RWPE1 (cell line): ENCODE measurements around the gene ALG11.

Experiments
- CTCF ChIA-PET: fragments of 350-600 bp; sonication (Branson Sonifier 250); formaldehyde crosslinking; extraction: SDS; loops from one replicate; lab custom pipeline; 2021; lab: Yijun Ruan, JAX
- POLR2A ChIA-PET: fragments of 400-600 bp; formaldehyde crosslinking; extraction: SDS; loops from one replicate; lab custom pipeline; 2020; ENCODE audit warnings: antibody characterized with exemption; ENCODE audit not compliant: low non-redundant PET; lab: Yijun Ruan, JAX
- DNase-seq: peaks from one replicate; pipeline ENCODE4 v3.0.0; 2012; ENCODE audit warnings: low spot score
- H3K27ac ChIP-seq: fragments of 450-650 bp; 2 replicates; pipeline ENCODE4 v1.5.1; 2017
- CTCF ChIP-seq: fragments of 450-650 bp; conservative IDR thresholded peaks from 2 replicates; pipeline ENCODE4 v1.5.1; 2017; ENCODE audit warnings: low read depth, mild to moderate bottlenecking

ALG11 gene

GRCh38 chr13:52002361-52002760 is 9.8 kb upstream of the ALG11 start:
- no peak for DNase-seq
- H3K27ac ChIP-seq, result no peak overlapping the region
- CTCF ChIA-PET, result interaction anchor here (0.6 to 1.0 kb wide), 3 partner anchors 109 to 125 kb away, joined by 3 to 5 read pairs (median 3); no protein-coding TSS in a partner anchor
- POLR2A ChIA-PET, result no interaction called here
- no peak for TF ChIP-seq CTCF

GRCh38 chr13:52003541-52003940 is 8.7 kb upstream of the ALG11 start:
- H3K27ac ChIP-seq, result no peak overlapping the region
- TF ChIP-seq CTCF, result no peak
- POLR2A ChIA-PET, result interaction anchor here (0.5 kb wide), 1 partner anchor 63 kb away, joined by 4 read pairs; no protein-coding TSS in a partner anchor
- DNase-seq, result no peak
- CTCF ChIA-PET, result interaction anchor here (0.9 kb wide), 1 partner anchor 124 kb away, joined by 3 read pairs; no protein-coding TSS in a partner anchor

- ChIA-PET CTCF (no interaction called here), POLR2A (no interaction called here)
Observed at GRCh38 chr13:52004511-52005170, 7.6 kb upstream of the ALG11 start.

GRCh38 chr13:52005841-52006522 is 6.2 kb upstream of the ALG11 start:
- no peak for TF ChIP-seq CTCF
- H3K27ac ChIP-seq, result no peak overlapping the region
- ChIA-PET CTCF (no interaction called here), POLR2A (no interaction called here)
- no peak for DNase-seq

More at GRCh38 chr13:52004511-52005170, 7.6 kb upstream of the ALG11 start:
- DNase-seq, result no peak
- H3K27ac ChIP-seq, result no peak overlapping the region
- TF ChIP-seq CTCF, result no peak

GRCh38 chr13:52006523-52007245 is 5.5 kb upstream of the ALG11 start:
- no peak for DNase-seq
- H3K27ac ChIP-seq, result no peak overlapping the region
- CTCF ChIA-PET, result no interaction called here
- no peak for TF ChIP-seq CTCF
- POLR2A ChIA-PET, result no interaction called here

- POLR2A ChIA-PET, result no interaction called here
Observed at GRCh38 chr13:52009946-52010345, 2.3 kb upstream of the ALG11 start.

More at GRCh38 chr13:52009946-52010345, 2.3 kb upstream of the ALG11 start:
- CTCF ChIA-PET, result no interaction called here
- DNase-seq, result no peak
- TF ChIP-seq CTCF, result no peak
- H3K27ac ChIP-seq, result no peak overlapping the region
